Epithelial cell of proximal tubule (primary cell): ENCODE results near the gene NPAS1. TPM values are rescaled to one million over a fixed set of nuclear protein-coding genes. Genes with fewer than 3 reads are reported as not detected.

Source experiments
- DNase-seq: peaks from one replicate; pipeline ENCODE4 v3.0.0-alpha.2; 2011; ENCODE audit warnings: low read depth
- H3K4me3 ChIP-seq: 2 replicates; pipeline ENCODE4 v1.5.1; 2011; ENCODE audit warnings: low read depth, mild to moderate bottlenecking, low read length
- CTCF ChIP-seq: conservative IDR thresholded peaks from 2 replicates; pipeline ENCODE4 v1.5.1; 2012; ENCODE audit warnings: low read depth, mild to moderate bottlenecking, low read length
- total RNA-seq: library from RNA; depleted of rRNA; stranded (reverse); fragments of >200 nt; gene quantifications from 2 replicates; pipeline ENCODE4 v1.2.3, GENCODE V29; 2015

Gene NPAS1
- 0.63 and 1.1 TPM in 2 replicates for total RNA-seq

GRCh38 chr19:47019431-47020041, at the start of gene NPAS1:
Gene NPAS1 (plus strand): TSS chr19:47019837. CDS start chr19:47021048, 1,211 bp downstream.
- no peak within 1 kb of the TSS for H3K4me3 ChIP-seq
- no peak for TF ChIP-seq CTCF
- DNase-seq: no peak

GRCh38 chr19:46970815-46971214, 48.8 kb upstream of the NPAS1 start:
- DNase-seq: no peak
- H3K4me3 ChIP-seq: no peak overlapping the region
- no peak for TF ChIP-seq CTCF

GRCh38 chr19:46972311-46972710, 47.3 kb upstream of the NPAS1 start:
- TF ChIP-seq CTCF: no peak
- no peak overlapping the region for H3K4me3 ChIP-seq
- no peak for DNase-seq

GRCh38 chr19:46974181-46974580, 45.5 kb upstream of the NPAS1 start:
- DNase-seq: no peak
- H3K4me3 ChIP-seq: no peak overlapping the region
- TF ChIP-seq CTCF: no peak

GRCh38 chr19:46975011-46975924, 44.4 kb upstream of the NPAS1 start:
- no peak overlapping the region for H3K4me3 ChIP-seq
- TF ChIP-seq CTCF: no peak
- DNase-seq: no peak

- DNase-seq: peak; percentile 96
- H3K4me3 ChIP-seq: no peak overlapping the region
- no peak for TF ChIP-seq CTCF
These were observed 43.5 kb upstream of the NPAS1 start for GRCh38 chr19:46975925-46976782.
